A673 (cell line): ENCODE data around the gene NET1. TPM values are rescaled to one million over a fixed set of nuclear protein-coding genes. Genes with fewer than 3 reads are reported as not detected.

ENCODE experiments used
- BruUV-seq: library from RNA; stranded (reverse); fragments of 400-500 nt; replicated peaks from 2 replicates; lab custom pipeline; 2021; lab: Mats Ljungman, UMichigan
- CTCF ChIA-PET: fragments of 300-600 bp; sonication (Branson Sonifier 250); formaldehyde crosslinking; loops from one replicate; lab custom pipeline; 2022; ENCODE audit warnings: antibody characterized with exemption; lab: Charles Lee
- POLR2A ChIA-PET: fragments of 300-600 bp; sonication (Branson Sonifier 250); formaldehyde crosslinking; loops from one replicate; lab custom pipeline; 2022; ENCODE audit warnings: antibody characterized with exemption; ENCODE audit not compliant: low non-redundant PET; lab: Charles Lee
- DNase-seq: peaks from one replicate; pipeline ENCODE4 v3.0.0-alpha.2; 2015; ENCODE audit warnings: low spot score
- H3K27ac ChIP-seq: fragments of 200-600 bp; sonication (generic); 2 replicates; pipeline ENCODE4 v1.5.1; 2016; ENCODE audit warnings: mixed run types, low read depth, mild to moderate bottlenecking, mixed read lengths, antibody characterized with exemption, low read length; ENCODE audit not compliant: poor library complexity, severe bottlenecking
- H3K27me3 ChIP-seq: fragments of 200-600 bp; sonication (generic); replicated peaks from 2 replicates; pipeline ENCODE4 v1.6.1; 2017; ENCODE audit warnings: mixed run types, low read depth, mild to moderate bottlenecking, mixed read lengths, antibody characterized with exemption, low read length; ENCODE audit not compliant: insufficient read depth, poor library complexity
- H3K36me3 ChIP-seq: fragments of 200-600 bp; sonication (generic); 2 replicates; pipeline ENCODE4 v1.6.1; 2016; ENCODE audit warnings: mixed run types, mild to moderate bottlenecking, mixed read lengths, antibody characterized with exemption, low read length; ENCODE audit not compliant: insufficient read depth, poor library complexity, severe bottlenecking
- H3K4me1 ChIP-seq: fragments of 200-600 bp; sonication (generic); 2 replicates; pipeline ENCODE4 v1.6.1; 2017; ENCODE audit warnings: mixed run types, mild to moderate bottlenecking, mixed read lengths, antibody characterized with exemption, low read length; ENCODE audit not compliant: insufficient read depth, poor library complexity, severe bottlenecking
- H3K4me3 ChIP-seq: fragments of 200-600 bp; sonication (generic); 2 replicates; pipeline ENCODE4 v1.5.1; 2016; ENCODE audit warnings: low read depth, mixed run types, mild to moderate bottlenecking, mixed read lengths, low read length; ENCODE audit not compliant: poor library complexity, severe bottlenecking
- H3K9me3 ChIP-seq: fragments of 200-600 bp; sonication (generic); 2 replicates; pipeline ENCODE4 v1.6.1; 2016; ENCODE audit warnings: mixed run types, low read depth, mild to moderate bottlenecking, mixed read lengths, antibody characterized with exemption, low read length; ENCODE audit not compliant: poor library complexity, severe bottlenecking
- EZH2 ChIP-seq: fragments of 200-600 bp; sonication (generic); IDR thresholded peaks from 2 replicates; pipeline ENCODE4 v1.6.1; 2017; ENCODE audit warnings: borderline replicate concordance, low read depth, mild to moderate bottlenecking, mixed read lengths, antibody characterized with exemption, low read length; ENCODE audit not compliant: poor library complexity, severe bottlenecking
- intact Hi-C: fragments of 100-400 bp; cut with micrococcal nuclease; formaldehyde crosslinking; loops from one replicate; pipeline ENCODE4 v1.10.0; 2022; ENCODE audit not compliant: unreplicated experiment
- total RNA-seq: library from RNA; stranded (reverse); gene quantifications from 2 replicates; pipeline ENCODE4 v1.2.3, GENCODE V29; 2021
- TF ChIP-seq, protein P1 (sequence below): fragments of 300-800, 200-600 bp; sonication (generic); conservative IDR thresholded peaks from 2 replicates; pipeline ENCODE4 v1.5.1; 2017; ENCODE audit warnings: low read depth, mild to moderate bottlenecking, antibody characterized with exemption, low read length, moderate library complexity, mixed read lengths

Gene NET1
- total RNA-seq, 1 experiment from 2014 or later, result 71.4 TPM

- intact Hi-C loops, result no loop called here
- H3K4me3 ChIP-seq, result no peak overlapping the region
- TF ChIP-seq EZH2, result no peak
- TF ChIP-seq, protein P1, sequence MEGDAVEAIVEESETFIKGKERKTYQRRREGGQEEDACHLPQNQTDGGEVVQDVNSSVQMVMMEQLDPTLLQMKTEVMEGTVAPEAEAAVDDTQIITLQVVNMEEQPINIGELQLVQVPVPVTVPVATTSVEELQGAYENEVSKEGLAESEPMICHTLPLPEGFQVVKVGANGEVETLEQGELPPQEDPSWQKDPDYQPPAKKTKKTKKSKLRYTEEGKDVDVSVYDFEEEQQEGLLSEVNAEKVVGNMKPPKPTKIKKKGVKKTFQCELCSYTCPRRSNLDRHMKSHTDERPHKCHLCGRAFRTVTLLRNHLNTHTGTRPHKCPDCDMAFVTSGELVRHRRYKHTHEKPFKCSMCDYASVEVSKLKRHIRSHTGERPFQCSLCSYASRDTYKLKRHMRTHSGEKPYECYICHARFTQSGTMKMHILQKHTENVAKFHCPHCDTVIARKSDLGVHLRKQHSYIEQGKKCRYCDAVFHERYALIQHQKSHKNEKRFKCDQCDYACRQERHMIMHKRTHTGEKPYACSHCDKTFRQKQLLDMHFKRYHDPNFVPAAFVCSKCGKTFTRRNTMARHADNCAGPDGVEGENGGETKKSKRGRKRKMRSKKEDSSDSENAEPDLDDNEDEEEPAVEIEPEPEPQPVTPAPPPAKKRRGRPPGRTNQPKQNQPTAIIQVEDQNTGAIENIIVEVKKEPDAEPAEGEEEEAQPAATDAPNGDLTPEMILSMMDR, result no peak
- BruUV-seq, result no TSS peak
- H3K27me3 ChIP-seq, result no peaks in the 10 kb centered on the region
- POLR2A ChIA-PET, result no interaction called here
- no peak for DNase-seq
- CTCF ChIA-PET, result no interaction called here
- H3K27ac ChIP-seq, result no peak overlapping the region
- H3K36me3 ChIP-seq, result no peaks in the 10 kb centered on the region
- peaks cover 24% of the 10 kb centered on the region for H3K9me3 ChIP-seq
- peaks cover 11% of the 10 kb centered on the region for H3K4me1 ChIP-seq
These were observed 6.2 kb downstream of the NET1 start for GRCh38 chr10:5418584-5418983.

DNA sequence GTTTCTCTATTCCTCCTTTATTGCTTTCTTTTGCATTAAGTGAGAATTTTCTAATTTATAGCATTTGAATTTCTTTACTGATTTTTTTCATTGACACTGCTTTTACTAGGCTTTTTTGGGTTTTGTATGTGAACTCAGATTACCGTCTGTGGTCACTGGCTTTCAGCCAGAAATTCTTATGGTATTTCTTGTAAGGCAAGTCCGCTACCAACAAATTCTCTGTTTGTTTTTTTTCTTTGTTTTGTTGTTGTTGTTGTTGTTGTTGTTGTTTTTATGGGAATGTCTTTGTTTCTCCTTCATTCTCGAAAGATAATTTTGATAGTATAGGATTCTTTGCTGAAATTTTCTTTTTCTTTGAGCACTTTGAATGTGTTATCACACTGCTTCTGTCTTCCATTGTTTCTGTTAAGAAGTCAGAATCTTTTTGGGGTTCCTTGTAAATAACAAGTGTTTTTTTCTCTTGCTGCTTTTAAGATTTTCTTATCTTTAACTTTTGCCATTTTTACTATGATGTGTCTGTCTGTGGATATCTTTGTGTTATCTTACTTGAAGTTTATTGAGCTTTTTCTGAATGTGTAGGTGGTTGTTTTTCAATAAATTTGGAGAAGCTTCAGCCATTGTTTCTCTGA is 7.2 kb downstream of the NET1 start:
- BruUV-seq, result no TSS peak
- TF ChIP-seq, protein P1, result no peak
- TF ChIP-seq EZH2, result no peak
- Histone ChIP-seq H3K27me3 (no peaks in the 10 kb centered on the region), H3K4me1 (peaks cover 15% of the 10 kb centered on the region), H3K4me3 (no peak overlapping the region), H3K9me3 (peaks cover 24% of the 10 kb centered on the region), H3K36me3 (no peaks in the 10 kb centered on the region), H3K27ac (no peak overlapping the region)
- ChIA-PET POLR2A (no interaction called here), CTCF (no interaction called here)
- intact Hi-C loops, result no loop called here
- DNase-seq, result no peak

GRCh38 chr10:5423771-5424170 is 11.4 kb downstream of the NET1 start:
- H3K36me3 ChIP-seq, result peaks cover 4% of the 10 kb centered on the region
- peaks cover 27% of the 10 kb centered on the region for H3K4me1 ChIP-seq
- intact Hi-C loops, result no loop called here
- peaks cover 9% of the 10 kb centered on the region for H3K9me3 ChIP-seq
- BruUV-seq, result no TSS peak
- ChIA-PET CTCF (no interaction called here), POLR2A (no interaction called here)
- no peak for DNase-seq
- no peak overlapping the region for H3K4me3 ChIP-seq
- TF ChIP-seq EZH2, result no peak
- TF ChIP-seq, protein P1, result no peak
- no peaks in the 10 kb centered on the region for H3K27me3 ChIP-seq
- no peak overlapping the region for H3K27ac ChIP-seq
